Left lung (tissue), 10 donors: ENCODE measurements around the gene ZNF609. TPM values are rescaled to one million over a fixed set of nuclear protein-coding genes. Genes with fewer than 3 reads are reported as not detected.

ENCODE experiments used
- ATAC-seq: fragments of 200-7000 bp; cut with Tn5 transposase; one replicate; pipeline ENCODE4 v1.9.1; 2020; ENCODE audit warnings: moderate library complexity
- DNase-seq, 4 donors: peaks; one replicate each; pipeline ENCODE4 v3.0.0-alpha.2; 2013 to 2020
- H3K27ac ChIP-seq, 2 donors: fragments of 200-600 bp; sonication (generic) in 1 of 2; one replicate each; pipeline versions ENCODE4 v1.5.0 to v1.8.0; 2020 to 2021
- H3K27me3 ChIP-seq, 2 donors: fragments of 200-600 bp; sonication (generic) in 1 of 2; one replicate each; pipeline versions ENCODE4 v1.5.0 to v1.8.0; 2020 to 2021
- H3K36me3 ChIP-seq, 2 donors: fragments of 200-600 bp; sonication (generic) in 1 of 2; one replicate each; pipeline versions ENCODE4 v1.5.0 to v1.8.0; 2020 to 2021
- H3K4me1 ChIP-seq, 2 donors: fragments of 200-600 bp; one replicate each; pipeline ENCODE4 v1.8.0; 2021
- H3K4me3 ChIP-seq, 2 donors: fragments of 200-600 bp; sonication (generic) in 1 of 2; one replicate each; pipeline versions ENCODE4 v1.5.0 to v1.8.0; 2020 to 2021; ENCODE audit warnings: mild to moderate bottlenecking in 1 of 2
- H3K9me3 ChIP-seq, 2 donors: fragments of 200-600 bp; sonication (generic) in 1 of 2; one replicate each; pipeline versions ENCODE4 v1.5.0 to v1.8.0; 2020 to 2021
- intact Hi-C, 2 donors: fragments of 100-400 bp; cut with DNase I; formaldehyde crosslinking; loops; one replicate each; pipeline versions ENCODE4 v1.11.2 to v1.14.2; 2022
- polyA plus RNA-seq, 6 donors: library from polyadenylated mRNA; unstranded; fragments of 120-200 nt; gene quantifications; one replicate each; pipeline ENCODE4 v1.2.1, GENCODE V29; 2013; ENCODE audit not compliant: insufficient read length in 6 of 6
- total RNA-seq, 2 donors: library from RNA; stranded (reverse); fragmentation: NEBNext Ultra II Directional; extraction: Animal tissue kit (Norgen Biotek cat#: 25700); gene quantifications; one replicate each; pipeline ENCODE4 v1.2.1, GENCODE V29; 2021
- TF ChIP-seq, protein P1 (sequence below), 2 donors: fragments of 200-600 bp; sonication (generic) in 1 of 2; IDR thresholded peaks; one replicate each; pipeline versions ENCODE4 v1.5.0 to v1.8.0; 2021; ENCODE audit warnings: antibody characterized with exemption in 2 of 2
- donor health status: DM: no; HTN: yes; CAD: no.
- donor health status: DM: no; HTN: no; CAD: no.

Gene ZNF609
- total and polyA plus RNA-seq, 8 donors: 31.9 to 37.4 (median 36.7) TPM

DNA sequence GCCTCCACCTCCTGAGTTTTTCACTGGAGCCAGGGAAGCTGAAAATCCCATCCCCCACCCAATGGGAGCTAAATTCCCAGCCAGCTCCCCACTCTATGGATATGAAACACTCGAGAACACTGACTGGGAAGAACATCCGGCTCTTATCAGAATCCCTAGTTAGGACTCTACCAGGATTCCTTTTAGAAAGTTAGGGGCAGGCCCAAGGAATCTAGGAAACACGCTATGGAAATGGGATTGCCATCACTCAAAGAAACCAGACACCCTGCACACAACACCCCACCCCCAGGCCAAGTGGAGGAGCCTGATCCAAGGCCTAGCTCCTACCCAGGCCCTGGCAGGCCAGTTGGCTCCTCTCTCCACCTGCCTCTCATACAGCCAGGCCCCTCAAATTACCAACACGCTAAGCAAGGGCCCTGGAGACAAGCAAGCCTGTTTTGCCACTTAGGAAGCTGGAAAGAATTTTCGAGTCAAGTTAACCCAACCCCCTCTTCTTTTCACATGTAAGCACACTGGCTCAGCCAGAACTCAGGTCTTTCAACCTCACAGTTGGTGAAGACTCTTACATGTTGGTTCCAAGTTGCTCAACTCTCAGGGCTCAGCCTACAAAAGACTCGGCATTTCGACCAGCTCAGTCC, 239.5 kb downstream of the ZNF609 start:
- H3K4me3 ChIP-seq: peak overlapping the region in 1 of 2 donors; percentile 86
- DNase-seq (peak in 2 of 4 donors; percentile 80 to 87), ATAC-seq (peak; percentile 70)
- H3K36me3 ChIP-seq: no peaks in the 10 kb centered on the region
- no peaks in the 10 kb centered on the region for H3K9me3 ChIP-seq
- H3K27me3 ChIP-seq: no peaks in the 10 kb centered on the region
- peak overlapping the region; percentile 81 to 82 for H3K27ac ChIP-seq
- TF ChIP-seq, protein P1, sequence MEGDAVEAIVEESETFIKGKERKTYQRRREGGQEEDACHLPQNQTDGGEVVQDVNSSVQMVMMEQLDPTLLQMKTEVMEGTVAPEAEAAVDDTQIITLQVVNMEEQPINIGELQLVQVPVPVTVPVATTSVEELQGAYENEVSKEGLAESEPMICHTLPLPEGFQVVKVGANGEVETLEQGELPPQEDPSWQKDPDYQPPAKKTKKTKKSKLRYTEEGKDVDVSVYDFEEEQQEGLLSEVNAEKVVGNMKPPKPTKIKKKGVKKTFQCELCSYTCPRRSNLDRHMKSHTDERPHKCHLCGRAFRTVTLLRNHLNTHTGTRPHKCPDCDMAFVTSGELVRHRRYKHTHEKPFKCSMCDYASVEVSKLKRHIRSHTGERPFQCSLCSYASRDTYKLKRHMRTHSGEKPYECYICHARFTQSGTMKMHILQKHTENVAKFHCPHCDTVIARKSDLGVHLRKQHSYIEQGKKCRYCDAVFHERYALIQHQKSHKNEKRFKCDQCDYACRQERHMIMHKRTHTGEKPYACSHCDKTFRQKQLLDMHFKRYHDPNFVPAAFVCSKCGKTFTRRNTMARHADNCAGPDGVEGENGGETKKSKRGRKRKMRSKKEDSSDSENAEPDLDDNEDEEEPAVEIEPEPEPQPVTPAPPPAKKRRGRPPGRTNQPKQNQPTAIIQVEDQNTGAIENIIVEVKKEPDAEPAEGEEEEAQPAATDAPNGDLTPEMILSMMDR (IDR thresholded peaks at IDR 0.05): no peak
- peaks cover 61 to 77% of the 10 kb centered on the region in 2 donors for H3K4me1 ChIP-seq
- intact Hi-C loops: no loop called here

DNA sequence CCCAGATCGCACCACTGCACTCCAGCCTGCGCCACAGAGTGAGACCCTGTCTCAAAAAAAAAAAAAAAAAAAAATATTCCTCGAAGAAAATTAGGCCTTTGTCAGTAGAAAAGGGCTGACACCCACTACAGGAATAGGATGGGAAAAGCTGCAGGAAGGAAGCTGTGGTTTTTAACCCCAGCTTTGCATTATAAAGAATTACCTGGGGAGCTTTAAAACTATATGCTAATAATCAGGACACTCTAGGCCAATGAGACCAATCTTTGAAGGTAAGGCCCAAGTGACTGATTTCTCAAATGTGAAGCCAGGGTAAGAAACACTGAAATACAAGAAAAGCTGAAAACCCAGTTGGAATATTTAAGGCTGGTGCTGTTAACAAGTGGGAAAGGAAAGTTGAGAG, 240.7 kb downstream of the ZNF609 start:
- peaks cover 51 to 65% of the 10 kb centered on the region in 2 donors for H3K4me1 ChIP-seq
- no peaks in the 10 kb centered on the region for H3K27me3 ChIP-seq
- TF ChIP-seq, protein P1 (IDR thresholded peaks at IDR 0.05): no peak
- intact Hi-C loops: no loop called here
- peak overlapping the region; percentile 81 to 82 for H3K27ac ChIP-seq
- ATAC-seq (no peak), DNase-seq (no peak)
- H3K9me3 ChIP-seq: no peaks in the 10 kb centered on the region
- peak overlapping the region in 1 of 2 donors; percentile 86 for H3K4me3 ChIP-seq
- no peaks in the 10 kb centered on the region for H3K36me3 ChIP-seq

DNA sequence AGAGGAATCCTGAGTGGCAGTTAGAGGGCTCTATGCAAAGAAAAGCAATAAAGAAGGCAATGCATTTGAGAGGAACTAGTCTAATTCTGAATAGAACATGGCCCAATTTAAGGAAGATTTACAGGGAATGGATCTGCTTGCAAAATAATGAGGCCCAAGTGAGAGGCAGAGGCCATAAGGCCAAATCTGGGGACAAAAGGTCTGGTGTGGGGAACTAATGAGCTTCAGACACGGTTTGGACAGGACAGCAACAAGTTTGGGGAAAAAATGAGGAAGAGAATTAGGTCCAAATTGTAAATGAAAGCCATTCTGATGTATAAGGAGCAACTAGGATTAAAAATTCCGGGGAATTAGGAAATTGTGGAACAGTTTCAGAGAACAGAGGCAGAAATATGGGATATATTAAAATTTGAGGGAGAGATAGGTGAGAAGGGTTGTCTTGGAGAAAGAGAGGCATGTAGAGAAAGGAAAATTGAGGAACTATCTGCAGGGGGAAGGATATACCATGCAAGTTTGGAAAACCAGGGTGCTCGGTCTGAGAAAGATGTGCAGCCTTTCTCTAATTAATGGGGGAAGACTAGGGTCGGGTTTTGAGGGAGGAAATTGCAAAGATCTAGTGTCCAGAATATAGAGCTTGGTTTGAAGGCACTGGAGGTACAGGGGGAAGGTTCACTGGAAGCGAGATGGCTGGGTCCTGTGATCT, 241.3 kb downstream of the ZNF609 start:
- Histone ChIP-seq H3K36me3 (no peaks in the 10 kb centered on the region), H3K4me1 (peaks cover 46 to 60% of the 10 kb centered on the region in 2 donors), H3K27me3 (no peaks in the 10 kb centered on the region), H3K4me3 (peak overlapping the region; percentile 82 to 86), H3K9me3 (no peaks in the 10 kb centered on the region), H3K27ac (peak overlapping the region; percentile 82 to 84)
- ATAC-seq (no peak), DNase-seq (no peak)
- TF ChIP-seq, protein P1 (IDR thresholded peaks at IDR 0.05): no peak
- intact Hi-C loops: no loop called here

DNA sequence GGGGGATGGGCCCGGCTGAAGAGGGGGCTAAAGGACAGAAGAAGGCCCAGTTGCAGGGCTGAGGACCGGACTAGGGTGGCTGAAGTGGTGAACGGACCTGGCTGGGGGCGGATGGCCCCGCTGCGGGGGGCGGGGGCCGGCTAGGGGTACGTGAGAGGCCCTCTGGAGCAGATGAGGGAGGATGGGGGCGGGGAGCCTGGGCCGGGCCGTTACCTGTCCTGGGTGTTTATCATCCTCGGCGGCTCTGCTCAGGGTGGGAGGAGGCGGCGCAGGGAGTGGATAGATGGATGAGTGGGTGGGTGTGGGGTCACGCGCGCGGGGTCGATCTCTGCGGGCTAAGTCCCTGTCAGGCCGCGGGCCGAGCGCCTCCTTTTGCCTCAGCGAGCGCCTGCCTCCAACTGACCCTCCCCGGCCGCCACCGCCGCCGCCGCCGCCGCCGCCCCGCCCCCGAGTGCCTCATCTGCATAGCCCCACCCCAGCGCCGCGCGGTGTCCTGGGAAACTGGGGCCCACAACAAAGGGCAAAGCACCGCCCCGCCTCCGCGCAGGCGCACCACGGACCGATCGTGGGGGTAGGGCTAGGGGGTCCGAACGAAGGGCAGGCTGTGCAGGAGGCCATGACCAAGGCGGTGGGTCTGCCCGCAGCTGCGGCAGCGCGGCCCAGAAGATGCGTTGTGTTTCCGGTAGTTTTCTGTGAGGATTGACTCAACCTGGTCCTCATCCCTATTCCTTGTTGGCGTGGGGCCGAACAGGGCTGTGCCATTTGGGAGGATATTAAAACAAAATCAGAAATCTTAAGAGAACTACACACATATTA, 242.6 kb downstream of the ZNF609 start:
- peak overlapping the region; percentile 82 to 86 for H3K4me3 ChIP-seq
- ATAC-seq (peak; percentile 93), DNase-seq (peak; percentile 95 to 99 (median 98))
- intact Hi-C loops: no loop called here
- H3K27me3 ChIP-seq: no peaks in the 10 kb centered on the region
- TF ChIP-seq, protein P1 (IDR thresholded peaks at IDR 0.05): no peak
- H3K9me3 ChIP-seq: no peaks in the 10 kb centered on the region
- peak overlapping the region; percentile 84 to 86 for H3K27ac ChIP-seq
- H3K36me3 ChIP-seq: no peaks in the 10 kb centered on the region
- peaks cover 39 to 46% of the 10 kb centered on the region in 2 donors for H3K4me1 ChIP-seq

DNA sequence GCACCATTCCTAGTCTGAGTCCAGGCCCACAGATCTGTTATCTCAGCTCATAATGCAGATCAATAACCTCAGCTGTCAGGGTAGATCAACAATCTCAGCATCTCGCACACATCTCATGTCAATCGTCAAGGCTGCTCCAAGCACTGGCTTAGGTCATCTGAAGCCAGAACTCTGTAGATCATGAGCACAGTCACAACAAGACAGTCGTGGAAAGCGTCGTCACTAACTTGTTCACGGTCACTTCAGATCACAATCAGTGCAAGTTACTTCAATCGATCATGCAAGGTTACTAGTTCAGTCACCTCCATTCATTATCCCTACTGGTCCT, 243.2 kb downstream of the ZNF609 start:
- TF ChIP-seq, protein P1 (IDR thresholded peaks at IDR 0.05): no peak
- ATAC-seq (no peak), DNase-seq (no peak)
- no peaks in the 10 kb centered on the region for H3K27me3 ChIP-seq
- peak overlapping the region; percentile 82 to 86 for H3K4me3 ChIP-seq
- intact Hi-C loops: no loop called here
- no peaks in the 10 kb centered on the region for H3K9me3 ChIP-seq
- H3K27ac ChIP-seq: peak overlapping the region; percentile 84 to 86
- no peaks in the 10 kb centered on the region for H3K36me3 ChIP-seq
- peaks cover 34 to 40% of the 10 kb centered on the region in 2 donors for H3K4me1 ChIP-seq
